ENCODE measurements around the gene LRRC8B.

- TF ChIP-seq CTCF (conservative IDR thresholded peaks at IDR 0.05 in 1 of 2, IDR thresholded peaks at IDR 0.05 in 1 of 2; ENCODE audit: low read depth in 1 of 2, low read length in 2 of 2) (no peak), EZH2 (IDR thresholded peaks at IDR 0.05; ENCODE audit: low read length, missing control alignments) (no peak)
Measured at GRCh38 chr1:89557956-89558355, 33.3 kb downstream of the LRRC8B start.

Data from fibroblast of lung (primary cell).